HG03095 (cell line): ENCODE measurements around the gene CTAGE1.
"Not testable (repeated sequence)": the region's sequence is repeated elsewhere in the genome, so short reads cannot be mapped to it uniquely, and the experiment has no call there.

Experiments
- ATAC-seq: cut with Tn5 transposase; IDR thresholded peaks from one replicate; pipeline ENCODE4 v1.9.1; 2021; ENCODE audit warnings: moderate library complexity; ENCODE audit not compliant: unreplicated experiment

The CTAGE1 gene

DNA sequence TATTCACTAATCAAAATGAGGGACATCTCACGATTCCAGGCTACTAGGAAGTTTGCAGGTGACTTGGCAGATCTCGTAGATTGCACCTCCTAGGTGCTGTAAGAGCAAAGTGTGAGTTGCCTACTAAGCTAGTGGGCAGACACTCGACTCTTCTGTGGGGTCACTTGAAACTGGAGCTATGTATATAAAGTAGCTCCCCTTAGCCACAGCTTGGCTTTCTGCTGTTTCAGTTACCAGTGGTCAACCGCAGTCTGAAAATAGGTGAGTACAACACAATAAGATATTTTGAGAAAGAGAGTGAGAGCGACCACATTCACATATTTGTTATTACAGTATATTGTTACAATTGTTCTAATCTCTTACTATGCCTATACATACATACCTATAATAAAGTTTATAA, 23.3 kb downstream of the CTAGE1 start:
- no peak for ATAC-seq

DNA sequence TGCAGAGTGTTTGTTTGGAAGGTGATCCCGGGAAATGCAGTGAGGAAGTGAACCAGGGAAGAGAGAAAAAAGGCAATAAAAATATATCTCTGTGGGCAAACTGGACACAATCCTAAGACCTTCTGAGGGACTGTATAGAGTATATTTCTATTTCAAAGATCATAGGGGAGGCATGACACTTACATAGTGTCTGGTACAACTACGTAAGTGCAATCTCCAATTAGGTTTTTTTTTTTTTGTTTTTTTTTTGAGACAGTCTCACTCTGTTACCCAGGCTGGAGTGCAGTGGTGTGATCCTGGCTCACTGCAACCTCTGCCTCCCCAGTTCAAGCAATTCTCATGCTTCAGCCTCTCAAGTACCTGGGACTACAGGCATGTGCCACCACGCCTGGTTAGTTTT, 24.6 kb downstream of the CTAGE1 start:
- not testable (repeated sequence) for ATAC-seq

DNA sequence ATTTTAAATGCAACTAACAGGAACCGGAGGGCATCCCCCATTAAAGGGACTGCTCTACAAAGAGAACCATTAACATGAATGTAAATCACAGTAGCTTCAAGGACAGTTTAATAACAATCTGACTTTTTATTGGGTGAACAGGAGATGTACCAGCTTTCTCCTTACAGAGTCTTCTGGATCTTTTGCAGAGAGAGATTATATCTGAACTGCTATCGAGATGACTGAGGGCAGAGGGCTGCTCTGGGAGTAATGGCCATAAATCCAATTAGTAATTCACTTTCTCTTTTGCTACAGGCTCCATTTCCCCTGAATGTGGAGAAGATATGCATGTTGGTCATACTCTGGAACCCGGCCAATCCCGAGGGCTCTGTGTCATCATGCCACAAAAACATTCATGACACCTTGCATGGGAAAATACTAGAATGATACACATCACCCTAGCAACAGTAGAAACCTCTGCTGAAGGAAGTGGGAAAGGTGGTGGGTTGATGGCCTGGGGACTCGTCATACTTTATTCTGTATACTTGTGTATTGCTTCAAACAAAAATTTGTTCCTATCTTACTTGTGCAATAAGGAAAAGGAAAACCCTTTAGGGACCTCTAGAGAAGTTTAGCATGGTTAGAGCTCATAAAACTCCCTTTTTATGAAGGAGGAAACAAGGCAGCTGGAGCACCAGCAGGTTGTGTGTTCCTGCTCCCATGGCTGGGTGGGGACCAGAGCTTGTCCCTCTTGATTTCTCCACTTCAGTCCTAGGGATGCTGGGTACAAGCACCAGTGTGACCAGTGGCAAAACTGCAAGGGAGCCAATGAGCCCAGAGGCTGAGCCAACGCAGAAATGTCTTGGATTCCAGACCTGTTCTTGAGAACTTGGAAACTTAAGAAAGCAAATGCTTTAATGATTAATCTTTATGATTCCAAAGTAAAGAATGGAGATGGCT, 26.0 kb downstream of the CTAGE1 start:
- ATAC-seq, result no peak

DNA sequence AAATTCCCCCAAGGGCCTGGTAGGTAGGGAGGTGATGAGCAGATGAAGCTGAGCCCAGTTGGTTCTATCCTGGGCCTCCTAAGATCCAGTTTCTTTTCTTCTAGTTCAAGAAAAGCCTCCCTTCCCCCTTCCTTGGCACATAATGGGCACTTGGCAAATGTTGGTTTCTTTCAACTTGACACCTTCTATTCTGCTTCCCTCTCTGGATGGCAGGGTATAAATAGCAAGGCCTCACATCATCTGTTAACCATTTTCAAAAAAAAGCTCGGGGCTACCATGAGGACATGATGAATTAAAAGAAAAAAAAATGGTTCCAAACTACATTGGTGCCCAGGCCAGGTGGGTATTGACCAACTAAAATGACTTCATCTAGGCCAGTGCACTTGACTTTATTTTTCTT, 29.9 kb downstream of the CTAGE1 start:
- ATAC-seq, result no peak

DNA sequence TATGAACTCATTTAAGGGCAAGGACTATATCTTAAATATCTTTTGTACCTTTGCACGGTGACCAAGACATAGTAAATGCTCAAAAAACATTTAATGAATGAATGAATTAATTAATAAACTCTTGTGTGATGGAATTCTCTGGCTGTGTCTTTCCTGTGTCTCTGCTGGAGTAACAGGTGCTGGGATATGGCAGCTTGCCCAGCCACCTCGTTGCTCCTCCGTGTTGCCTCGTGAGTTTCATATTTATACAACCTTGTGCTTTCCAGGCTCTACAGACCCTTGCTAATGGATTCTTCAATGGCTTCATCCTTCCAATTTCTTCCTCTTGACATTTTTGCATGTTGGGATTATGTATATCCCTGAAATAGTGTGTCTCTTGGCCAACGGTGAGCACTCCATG, 30.4 kb downstream of the CTAGE1 start:
- no peak for ATAC-seq

DNA sequence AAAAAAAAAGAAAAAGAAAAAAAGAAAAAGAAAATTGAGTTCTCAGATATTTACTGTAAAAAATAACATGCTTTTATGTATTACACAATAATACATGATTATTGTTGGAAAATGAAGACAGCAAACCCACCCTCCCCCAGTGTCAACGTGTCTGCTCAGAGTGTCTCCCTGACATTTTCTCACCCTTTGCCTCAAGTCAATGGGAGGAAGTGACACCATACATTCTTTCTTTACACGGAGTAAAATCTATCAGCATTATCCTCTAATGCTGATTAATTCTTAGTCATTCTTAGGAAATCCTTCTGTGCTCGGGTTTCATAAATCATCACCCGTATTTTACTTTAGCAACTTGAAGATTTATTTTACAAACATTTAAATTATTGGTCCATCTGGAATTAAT, 32.0 kb downstream of the CTAGE1 start:
- no peak for ATAC-seq

DNA sequence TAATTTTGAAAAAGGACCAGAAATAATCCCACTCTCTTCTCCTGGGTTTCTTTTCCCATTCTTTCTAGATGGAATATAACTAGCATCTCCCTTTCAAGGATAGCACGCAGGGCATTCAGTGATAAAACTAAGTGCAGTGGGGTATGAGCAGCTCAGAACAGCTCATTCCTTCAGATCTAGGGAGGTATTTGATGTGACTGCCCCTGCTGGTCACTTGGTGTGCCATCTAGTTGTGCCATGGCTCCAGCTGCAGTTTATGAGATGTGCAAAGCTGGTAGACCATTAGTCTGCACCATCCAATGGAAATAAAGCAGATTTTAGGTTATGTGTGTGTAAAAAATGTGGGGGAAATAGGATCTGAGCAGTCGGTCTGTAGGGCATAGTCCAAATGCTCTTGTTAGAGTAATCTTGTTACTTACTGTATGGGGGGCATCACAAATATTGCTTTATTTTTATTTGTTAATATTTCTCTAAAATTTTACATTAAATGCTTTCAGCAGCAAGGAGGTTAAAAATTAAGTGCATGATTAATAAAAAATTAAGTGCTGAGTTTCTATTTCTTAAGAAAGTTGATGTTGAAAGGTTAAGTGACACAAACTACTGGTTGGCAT, 38.9 kb downstream of the CTAGE1 start:
- no peak for ATAC-seq

DNA sequence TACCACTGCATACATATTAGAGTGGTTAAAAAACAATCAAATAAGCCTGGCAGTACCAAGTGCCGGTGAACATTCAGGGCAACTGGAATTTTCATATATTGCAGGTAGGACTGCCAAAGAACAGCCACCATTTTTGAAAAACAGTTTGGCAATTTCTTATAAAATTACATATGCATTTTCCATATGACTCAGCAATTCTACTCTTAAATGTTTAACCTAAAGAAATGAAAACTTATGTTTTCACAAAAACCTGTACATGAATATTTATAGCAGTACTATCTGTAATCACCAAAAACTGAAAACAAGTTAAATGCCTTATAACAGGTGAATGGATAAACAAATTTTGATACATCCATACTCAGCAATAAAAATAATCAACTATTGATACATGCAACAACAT, 39.9 kb downstream of the CTAGE1 start:
- no peak for ATAC-seq

DNA sequence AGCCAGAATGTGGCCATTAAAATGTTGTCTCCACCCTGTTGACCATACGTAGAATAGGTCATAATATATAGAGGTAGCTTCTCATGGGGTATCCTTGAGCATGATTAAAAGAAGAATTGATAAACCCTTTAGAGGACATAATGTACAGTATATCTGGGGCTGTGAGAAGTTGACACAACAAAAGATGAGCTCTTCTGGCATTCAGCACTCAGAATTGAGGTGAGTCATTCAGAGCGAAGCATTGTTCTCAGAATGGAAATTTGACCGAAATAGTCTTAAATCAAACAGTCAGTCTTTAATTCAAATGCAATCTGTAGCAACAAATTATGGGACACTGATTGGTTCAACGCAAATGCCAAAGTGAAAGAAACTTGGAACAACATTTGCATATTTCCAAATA, 47.3 kb downstream of the CTAGE1 start:
- no peak for ATAC-seq

DNA sequence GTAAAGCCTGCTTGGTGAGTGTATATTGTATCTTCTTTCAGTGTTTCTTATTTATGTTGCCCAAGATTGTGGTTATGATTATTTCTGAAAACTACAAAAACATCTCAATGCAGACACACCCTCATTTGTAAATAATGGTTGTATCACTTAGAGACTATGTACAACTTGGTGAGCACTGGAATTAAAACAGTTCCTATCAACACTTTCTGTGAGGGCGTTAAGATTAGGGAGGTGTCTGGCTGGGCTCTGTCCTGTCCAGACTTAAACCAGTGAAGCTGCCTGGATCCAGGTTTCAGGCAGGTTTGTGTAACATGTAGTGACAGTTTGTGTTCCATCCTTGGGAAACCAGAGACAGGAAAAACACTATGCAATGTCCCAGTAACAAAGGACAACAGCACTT, 49.7 kb downstream of the CTAGE1 start:
- ATAC-seq, result no peak

DNA sequence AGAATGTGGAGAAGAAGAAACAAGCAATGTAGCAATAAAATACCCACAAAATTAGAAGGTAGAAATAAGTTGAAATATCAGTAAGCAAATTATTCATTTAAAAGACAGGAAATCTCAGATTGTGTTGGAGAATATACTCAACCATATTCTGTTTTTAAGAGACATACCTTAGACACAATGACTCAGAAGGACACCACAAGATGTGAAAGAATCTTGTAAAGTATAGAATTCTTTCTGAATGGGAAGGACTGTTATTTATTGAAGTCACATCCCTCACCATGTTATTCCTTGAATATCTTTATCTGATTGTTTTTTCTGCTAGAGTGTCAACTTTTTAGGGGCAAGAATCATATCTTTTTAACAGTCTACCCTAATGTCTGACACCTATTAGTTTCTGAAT, 50.4 kb downstream of the CTAGE1 start:
- no peak for ATAC-seq

DNA sequence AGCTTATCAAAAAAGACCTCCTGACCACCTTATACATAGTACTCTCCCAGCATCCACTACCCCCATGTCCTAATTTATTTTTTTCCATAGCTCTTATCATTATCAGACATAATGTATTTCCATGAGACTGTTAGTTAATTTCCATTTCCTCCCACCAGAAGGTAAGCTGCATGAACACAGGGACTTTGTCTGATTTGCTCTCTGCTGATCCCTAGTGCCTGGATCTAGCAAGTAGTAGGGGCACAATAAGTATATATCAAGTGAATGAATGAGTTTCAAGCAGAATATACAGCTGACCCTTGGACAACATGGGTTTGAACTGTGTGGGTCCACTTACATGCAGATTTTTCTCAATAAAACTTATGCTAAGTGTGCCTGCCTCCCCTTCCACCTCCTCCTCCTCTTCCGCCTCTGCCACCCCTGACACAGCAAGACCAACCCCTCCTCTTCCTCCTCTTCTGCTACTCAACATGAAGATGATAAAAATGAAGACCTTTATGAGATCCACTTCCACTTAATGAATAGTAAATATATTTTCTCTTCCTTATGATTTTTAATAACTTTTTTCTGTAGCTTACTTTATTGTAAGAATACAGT, 53.8 kb downstream of the CTAGE1 start:
- ATAC-seq, result no peak
